ENCODE measurements around the gene KPNB1. TPM values are rescaled to one million over a fixed set of nuclear protein-coding genes. Genes with fewer than 3 reads are reported as not detected.

Gene KPNB1
- total and polyA plus RNA-seq, 2 experiments from 2014 or later = 274 to 599 TPM

DNA sequence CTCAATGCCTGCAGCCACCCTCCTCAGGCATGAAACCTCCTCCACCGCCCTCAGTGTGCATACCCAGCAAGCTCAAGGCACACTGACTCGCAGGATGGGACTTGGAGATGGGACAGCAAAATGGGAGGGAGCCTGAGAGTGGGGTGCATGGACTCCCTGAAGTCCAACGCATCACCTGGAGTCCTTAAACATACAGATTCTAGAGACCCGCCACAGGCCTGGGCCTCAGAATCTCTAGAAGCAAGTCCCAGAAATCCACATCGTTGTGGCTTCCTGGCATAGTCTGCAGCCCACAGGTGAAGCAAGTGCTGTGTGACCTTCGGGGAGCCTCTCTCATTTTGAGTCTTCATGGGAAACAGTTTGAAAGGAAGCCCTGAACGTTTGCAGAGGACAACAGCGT lies 79.8 kb downstream of the KPNB1 start:
- H3F3A ChIP-seq (replicated peaks; ENCODE audit: low read depth) = 0 out of 2 replicates have a peak, but pooled peaks cover 6% of the 10 kb centered on the region
- H3K4me1 ChIP-seq (ENCODE audit: insufficient read depth) = peaks cover 6% of the 10 kb centered on the region; the same call in 1 of the 2 replicates
- H3K9me3 Mint-ChIP-seq = no peaks in the 10 kb centered on the region
- H3K4me3 ChIP-seq = no peak overlapping the region
- H3K4me2 ChIP-seq = no peak overlapping the region
- no peak for DNase-seq (ENCODE audit: low spot score)
- ATAC-seq = no peak
- no peaks in the 10 kb centered on the region for H3K9me2 ChIP-seq (ENCODE audit: insufficient read depth)
- H2AFZ ChIP-seq = no peak overlapping the region
- H3K27me3 ChIP-seq (ENCODE audit: insufficient read depth) = peaks cover 52% of the 10 kb centered on the region
- H3K36me3 ChIP-seq (ENCODE audit: insufficient read depth) = no peaks in the 10 kb centered on the region
- no peak overlapping the region for H3K27ac Mint-ChIP-seq
- H3K36me3 Mint-ChIP-seq (ENCODE audit: low read depth) = no peaks in the 10 kb centered on the region; the same call in 2 of the 3 replicates
- TF ChIP-seq, protein P1, sequence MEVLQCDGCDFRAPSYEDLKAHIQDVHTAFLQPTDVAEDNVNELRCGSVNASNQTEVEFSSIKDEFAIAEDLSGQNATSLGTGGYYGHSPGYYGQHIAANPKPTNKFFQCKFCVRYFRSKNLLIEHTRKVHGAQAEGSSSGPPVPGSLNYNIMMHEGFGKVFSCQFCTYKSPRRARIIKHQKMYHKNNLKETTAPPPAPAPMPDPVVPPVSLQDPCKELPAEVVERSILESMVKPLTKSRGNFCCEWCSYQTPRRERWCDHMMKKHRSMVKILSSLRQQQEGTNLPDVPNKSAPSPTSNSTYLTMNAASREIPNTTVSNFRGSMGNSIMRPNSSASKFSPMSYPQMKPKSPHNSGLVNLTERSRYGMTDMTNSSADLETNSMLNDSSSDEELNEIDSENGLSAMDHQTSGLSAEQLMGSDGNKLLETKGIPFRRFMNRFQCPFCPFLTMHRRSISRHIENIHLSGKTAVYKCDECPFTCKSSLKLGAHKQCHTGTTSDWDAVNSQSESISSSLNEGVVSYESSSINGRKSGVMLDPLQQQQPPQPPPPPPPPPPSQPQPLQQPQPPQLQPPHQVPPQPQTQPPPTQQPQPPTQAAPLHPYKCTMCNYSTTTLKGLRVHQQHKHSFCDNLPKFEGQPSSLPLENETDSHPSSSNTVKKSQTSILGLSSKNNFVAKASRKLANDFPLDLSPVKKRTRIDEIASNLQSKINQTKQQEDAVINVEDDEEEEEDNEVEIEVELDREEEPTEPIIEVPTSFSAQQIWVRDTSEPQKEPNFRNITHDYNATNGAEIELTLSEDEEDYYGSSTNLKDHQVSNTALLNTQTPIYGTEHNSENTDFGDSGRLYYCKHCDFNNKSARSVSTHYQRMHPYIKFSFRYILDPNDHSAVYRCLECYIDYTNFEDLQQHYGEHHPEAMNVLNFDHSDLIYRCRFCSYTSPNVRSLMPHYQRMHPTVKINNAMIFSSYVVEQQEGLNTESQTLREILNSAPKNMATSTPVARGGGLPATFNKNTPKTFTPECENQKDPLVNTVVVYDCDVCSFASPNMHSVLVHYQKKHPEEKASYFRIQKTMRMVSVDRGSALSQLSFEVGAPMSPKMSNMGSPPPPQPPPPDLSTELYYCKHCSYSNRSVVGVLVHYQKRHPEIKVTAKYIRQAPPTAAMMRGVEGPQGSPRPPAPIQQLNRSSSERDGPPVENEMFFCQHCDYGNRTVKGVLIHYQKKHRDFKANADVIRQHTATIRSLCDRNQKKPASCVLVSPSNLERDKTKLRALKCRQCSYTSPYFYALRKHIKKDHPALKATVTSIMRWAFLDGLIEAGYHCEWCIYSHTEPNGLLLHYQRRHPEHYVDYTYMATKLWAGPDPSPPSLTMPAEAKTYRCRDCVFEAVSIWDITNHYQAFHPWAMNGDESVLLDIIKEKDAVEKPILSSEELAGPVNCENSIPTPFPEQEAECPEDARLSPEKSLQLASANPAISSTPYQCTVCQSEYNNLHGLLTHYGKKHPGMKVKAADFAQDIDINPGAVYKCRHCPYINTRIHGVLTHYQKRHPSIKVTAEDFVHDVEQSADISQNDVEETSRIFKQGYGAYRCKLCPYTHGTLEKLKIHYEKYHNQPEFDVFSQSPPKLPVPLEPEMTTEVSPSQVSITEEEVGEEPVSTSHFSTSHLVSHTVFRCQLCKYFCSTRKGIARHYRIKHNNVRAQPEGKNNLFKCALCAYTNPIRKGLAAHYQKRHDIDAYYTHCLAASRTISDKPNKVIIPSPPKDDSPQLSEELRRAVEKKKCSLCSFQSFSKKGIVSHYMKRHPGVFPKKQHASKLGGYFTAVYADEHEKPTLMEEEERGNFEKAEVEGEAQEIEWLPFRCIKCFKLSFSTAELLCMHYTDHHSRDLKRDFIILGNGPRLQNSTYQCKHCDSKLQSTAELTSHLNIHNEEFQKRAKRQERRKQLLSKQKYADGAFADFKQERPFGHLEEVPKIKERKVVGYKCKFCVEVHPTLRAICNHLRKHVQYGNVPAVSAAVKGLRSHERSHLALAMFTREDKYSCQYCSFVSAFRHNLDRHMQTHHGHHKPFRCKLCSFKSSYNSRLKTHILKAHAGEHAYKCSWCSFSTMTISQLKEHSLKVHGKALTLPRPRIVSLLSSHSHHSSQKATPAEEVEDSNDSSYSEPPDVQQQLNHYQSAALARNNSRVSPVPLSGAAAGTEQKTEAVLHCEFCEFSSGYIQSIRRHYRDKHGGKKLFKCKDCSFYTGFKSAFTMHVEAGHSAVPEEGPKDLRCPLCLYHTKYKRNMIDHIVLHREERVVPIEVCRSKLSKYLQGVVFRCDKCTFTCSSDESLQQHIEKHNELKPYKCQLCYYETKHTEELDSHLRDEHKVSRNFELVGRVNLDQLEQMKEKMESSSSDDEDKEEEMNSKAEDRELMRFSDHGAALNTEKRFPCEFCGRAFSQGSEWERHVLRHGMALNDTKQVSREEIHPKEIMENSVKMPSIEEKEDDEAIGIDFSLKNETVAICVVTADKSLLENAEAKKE (CRISPR knock-in tag; IDR thresholded peaks at IDR 0.05) = no peak
- TF ChIP-seq EZH2phosphoT487 (IDR thresholded peaks at IDR 0.05; ENCODE audit: unreplicated experiment) (no peak), POLR2AphosphoS5 (IDR thresholded peaks at IDR 0.05; ENCODE audit: low read depth) (no peak), ZNF114 (CRISPR knock-in tag; IDR thresholded peaks at IDR 0.05) (no peak), ZNF331 (CRISPR knock-in tag; IDR thresholded peaks at IDR 0.05; ENCODE audit: low read depth) (no peak)
- TF ChIP-seq, protein P2, sequence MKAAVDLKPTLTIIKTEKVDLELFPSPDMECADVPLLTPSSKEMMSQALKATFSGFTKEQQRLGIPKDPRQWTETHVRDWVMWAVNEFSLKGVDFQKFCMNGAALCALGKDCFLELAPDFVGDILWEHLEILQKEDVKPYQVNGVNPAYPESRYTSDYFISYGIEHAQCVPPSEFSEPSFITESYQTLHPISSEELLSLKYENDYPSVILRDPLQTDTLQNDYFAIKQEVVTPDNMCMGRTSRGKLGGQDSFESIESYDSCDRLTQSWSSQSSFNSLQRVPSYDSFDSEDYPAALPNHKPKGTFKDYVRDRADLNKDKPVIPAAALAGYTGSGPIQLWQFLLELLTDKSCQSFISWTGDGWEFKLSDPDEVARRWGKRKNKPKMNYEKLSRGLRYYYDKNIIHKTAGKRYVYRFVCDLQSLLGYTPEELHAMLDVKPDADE (IDR thresholded peaks at IDR 0.05) = no peak
- TF ChIP-seq, protein P3, sequence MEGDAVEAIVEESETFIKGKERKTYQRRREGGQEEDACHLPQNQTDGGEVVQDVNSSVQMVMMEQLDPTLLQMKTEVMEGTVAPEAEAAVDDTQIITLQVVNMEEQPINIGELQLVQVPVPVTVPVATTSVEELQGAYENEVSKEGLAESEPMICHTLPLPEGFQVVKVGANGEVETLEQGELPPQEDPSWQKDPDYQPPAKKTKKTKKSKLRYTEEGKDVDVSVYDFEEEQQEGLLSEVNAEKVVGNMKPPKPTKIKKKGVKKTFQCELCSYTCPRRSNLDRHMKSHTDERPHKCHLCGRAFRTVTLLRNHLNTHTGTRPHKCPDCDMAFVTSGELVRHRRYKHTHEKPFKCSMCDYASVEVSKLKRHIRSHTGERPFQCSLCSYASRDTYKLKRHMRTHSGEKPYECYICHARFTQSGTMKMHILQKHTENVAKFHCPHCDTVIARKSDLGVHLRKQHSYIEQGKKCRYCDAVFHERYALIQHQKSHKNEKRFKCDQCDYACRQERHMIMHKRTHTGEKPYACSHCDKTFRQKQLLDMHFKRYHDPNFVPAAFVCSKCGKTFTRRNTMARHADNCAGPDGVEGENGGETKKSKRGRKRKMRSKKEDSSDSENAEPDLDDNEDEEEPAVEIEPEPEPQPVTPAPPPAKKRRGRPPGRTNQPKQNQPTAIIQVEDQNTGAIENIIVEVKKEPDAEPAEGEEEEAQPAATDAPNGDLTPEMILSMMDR (conservative IDR thresholded peaks at IDR 0.05; ENCODE audit: low read depth in 2 of 2) = no peak
- H4K20me1 ChIP-seq (replicated peaks; ENCODE audit: insufficient read depth) = no peaks in the 10 kb centered on the region
- H3K4me3 Mint-ChIP-seq = no peak overlapping the region
- peaks cover 45% of the 10 kb centered on the region for H3K27me3 Mint-ChIP-seq (ENCODE audit: insufficient read depth, low read depth, poor library complexity)
- H3K27ac ChIP-seq (ENCODE audit: low read depth) = no peak overlapping the region
- no peaks in the 10 kb centered on the region for H3K79me2 ChIP-seq (replicated peaks; ENCODE audit: insufficient read depth)
- H3K4me1 Mint-ChIP-seq = peaks cover 18% of the 10 kb centered on the region
